ENCODE data around the gene VHLL. TPM values are rescaled to one million over a fixed set of nuclear protein-coding genes. Genes with fewer than 3 reads are reported as not detected.
"Not testable (repeated sequence)": the region's sequence is repeated elsewhere in the genome, so short reads cannot be mapped to it uniquely, and the experiment has no call there.

Gene VHLL
- total RNA-seq (2014; rRNA removed; shearing (Covaris generic); ENCODE audit: low replicate concordance): not detected in 2 replicates

GRCh38 chr1:156298852-156299357 is at the start of gene VHLL:
VHLL (minus strand) TSS chr1:156299307; CDS start chr1:156299189, 118 bp downstream.
- Histone ChIP-seq H3K27me3 (no peaks in the 10 kb centered on the region), H3K9me3 (no peaks in the 10 kb centered on the region), H3K4me3 (no peak within 1 kb of the TSS), H3K36me3 (peaks cover 10% of the 10 kb centered on the region)
- DNase-seq: no peak

DNA sequence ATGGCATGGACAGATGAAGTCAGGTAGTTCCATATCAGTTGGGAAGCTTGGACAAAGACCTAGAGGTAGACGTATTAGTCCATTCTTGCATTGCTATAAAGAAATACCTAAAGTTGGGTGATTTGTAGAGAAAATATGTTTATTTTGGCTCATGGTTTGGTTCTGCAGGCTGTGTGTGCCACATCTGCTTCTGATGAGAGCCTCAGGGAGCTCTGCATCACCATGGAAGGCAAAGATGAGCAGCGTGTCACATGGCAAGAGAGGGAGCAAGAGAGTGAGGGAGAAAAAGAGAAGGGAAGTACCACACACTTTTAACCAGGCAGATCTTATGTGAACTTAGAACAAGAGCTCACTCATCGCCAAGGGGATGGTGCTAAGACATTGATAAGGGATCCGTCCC is 48.2 kb upstream of the VHLL start:
- no peak for DNase-seq

DNA sequence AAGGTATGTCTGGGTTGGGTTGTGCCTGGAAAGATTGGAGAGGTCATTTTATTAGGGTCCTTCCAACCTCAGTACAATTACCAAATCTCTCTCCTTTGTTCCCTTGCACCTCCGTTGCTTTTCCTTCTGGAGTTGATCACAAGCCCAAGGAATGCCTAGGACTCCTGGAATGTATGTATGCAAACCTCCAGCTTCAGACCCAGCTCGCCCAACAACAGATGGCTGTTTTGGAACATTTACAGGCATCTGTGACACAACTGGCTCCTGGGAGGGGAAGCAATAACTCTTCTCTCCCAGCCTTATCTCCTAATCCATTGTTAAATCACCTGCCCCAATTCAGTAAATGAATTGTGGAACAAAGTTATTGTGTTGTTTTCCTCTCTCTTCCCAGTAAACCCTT is 47.5 kb upstream of the VHLL start:
- Histone ChIP-seq H3K36me3 (no peaks in the 10 kb centered on the region), H3K4me3 (no peak overlapping the region), H3K27me3 (no peaks in the 10 kb centered on the region; the same call in none of the 2 replicates), H3K9me3 (no peaks in the 10 kb centered on the region)
- no peak for DNase-seq

More for the DNA sequence above, 48.2 kb upstream of the VHLL start:
- no peak overlapping the region for H3K4me3 ChIP-seq
- no peaks in the 10 kb centered on the region for H3K36me3 ChIP-seq
- H3K9me3 ChIP-seq: no peaks in the 10 kb centered on the region
- no peaks in the 10 kb centered on the region; the same call in none of the 2 replicates for H3K27me3 ChIP-seq

DNA sequence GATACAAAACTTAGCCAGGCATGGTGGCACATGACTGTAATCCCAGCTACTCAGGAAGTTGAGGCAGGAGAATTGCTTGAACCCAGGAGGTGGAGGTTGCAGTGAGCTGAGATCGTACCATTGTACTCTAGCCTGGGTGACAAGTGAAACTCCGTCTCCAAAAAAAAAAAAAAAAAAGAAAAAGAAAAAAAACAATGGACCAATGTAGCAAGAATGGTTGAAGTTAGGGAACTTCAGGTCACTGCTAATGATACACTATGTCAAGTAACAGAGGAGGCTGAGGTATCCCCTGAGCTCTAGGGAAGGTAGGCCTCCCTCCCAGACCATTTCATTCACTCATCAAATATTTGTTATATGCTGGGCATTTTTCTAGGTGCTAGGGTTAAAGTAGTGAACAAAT is 46.9 kb upstream of the VHLL start:
- not testable (repeated sequence) for H3K4me3 ChIP-seq, DNase-seq, H3K9me3 ChIP-seq, H3K36me3 ChIP-seq, H3K27me3 ChIP-seq

- H3K27me3 ChIP-seq: no peaks in the 10 kb centered on the region; the same call in none of the 2 replicates
- H3K9me3 ChIP-seq: no peaks in the 10 kb centered on the region
- H3K4me3 ChIP-seq: no peak overlapping the region
- no peaks in the 10 kb centered on the region for H3K36me3 ChIP-seq
- DNase-seq: no peak
Measured at GRCh38 chr1:156344409-156344808, 45.3 kb upstream of the VHLL start.

GRCh38 chr1:156342166-156342955 is 43.3 kb upstream of the VHLL start:
- Histone ChIP-seq H3K4me3 (no peak overlapping the region), H3K36me3 (no peaks in the 10 kb centered on the region; the same call in 1 of the 2 replicates), H3K9me3 (no peaks in the 10 kb centered on the region), H3K27me3 (no peaks in the 10 kb centered on the region; the same call in 1 of the 2 replicates)
- DNase-seq: no peak

GRCh38 chr1:156338180-156338976 is 39.3 kb upstream of the VHLL start, which contains the start of the genes CCT3 and TSACC:
CCT3 (minus strand) TSS chr1:156338292; CDS start chr1:156338184, 108 bp downstream.
TSACC (plus strand) TSS chr1:156338526; CDS start chr1:156339758, 1,232 bp downstream.
- Histone ChIP-seq H3K9me3 (no peaks in the 10 kb centered on the region), H3K4me3 (peak within 1 kb of the TSS; percentile 80), H3K36me3 (peaks cover 37% of the 10 kb centered on the region), H3K27me3 (no peaks in the 10 kb centered on the region)
- DNase-seq: peak; percentile 100

- no peaks in the 10 kb centered on the region for H3K27me3 ChIP-seq
- DNase-seq: no peak
- peaks cover 42% of the 10 kb centered on the region for H3K36me3 ChIP-seq
- H3K4me3 ChIP-seq: peak overlapping the region; percentile 80
- no peaks in the 10 kb centered on the region for H3K9me3 ChIP-seq
Measured at GRCh38 chr1:156337888-156338179, 38.7 kb upstream of the VHLL start.

DNA sequence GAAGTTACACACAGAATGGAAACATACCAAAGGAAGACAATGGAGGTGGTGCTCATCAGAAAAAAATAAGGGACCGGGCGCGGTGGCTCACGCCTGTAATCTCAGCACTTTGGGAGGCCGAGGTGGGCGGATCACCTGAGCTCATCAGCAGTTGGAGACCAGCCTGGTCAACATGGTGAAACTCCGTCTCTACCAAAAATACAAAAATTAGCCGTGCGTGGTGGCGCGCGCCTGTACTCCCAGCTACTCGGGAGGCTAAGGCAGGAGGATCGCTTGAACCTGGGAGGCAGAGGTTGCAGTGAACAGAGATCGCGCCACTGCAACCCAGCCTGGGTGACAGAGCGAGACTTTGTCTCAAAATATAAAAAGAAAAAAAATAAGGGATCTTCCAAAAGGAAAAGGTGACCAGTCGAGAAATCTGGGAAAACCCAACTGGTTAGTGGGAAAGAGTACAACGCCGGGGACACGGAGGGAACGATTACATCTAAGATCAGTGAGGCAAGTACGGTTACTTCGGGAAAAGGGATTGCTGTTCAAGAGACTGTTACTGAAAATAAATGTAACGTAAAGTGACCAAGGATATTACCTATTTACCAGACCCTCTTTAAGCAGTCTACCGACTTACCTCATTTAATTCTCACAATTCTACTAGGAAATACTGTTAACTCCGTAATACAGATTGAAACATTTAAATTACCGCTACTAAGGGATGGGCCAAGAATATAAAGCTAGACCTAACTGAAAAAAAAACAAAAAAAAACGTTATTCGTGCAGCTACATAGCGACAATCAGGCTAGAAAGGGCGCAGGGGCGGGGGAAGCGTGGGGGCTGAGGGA is 38.2 kb upstream of the VHLL start:
- Histone ChIP-seq H3K9me3 (no peaks in the 10 kb centered on the region), H3K4me3 (peak overlapping the region; percentile 80), H3K36me3 (peaks cover 48% of the 10 kb centered on the region), H3K27me3 (no peaks in the 10 kb centered on the region)
- peak; percentile 16 for DNase-seq

DNA sequence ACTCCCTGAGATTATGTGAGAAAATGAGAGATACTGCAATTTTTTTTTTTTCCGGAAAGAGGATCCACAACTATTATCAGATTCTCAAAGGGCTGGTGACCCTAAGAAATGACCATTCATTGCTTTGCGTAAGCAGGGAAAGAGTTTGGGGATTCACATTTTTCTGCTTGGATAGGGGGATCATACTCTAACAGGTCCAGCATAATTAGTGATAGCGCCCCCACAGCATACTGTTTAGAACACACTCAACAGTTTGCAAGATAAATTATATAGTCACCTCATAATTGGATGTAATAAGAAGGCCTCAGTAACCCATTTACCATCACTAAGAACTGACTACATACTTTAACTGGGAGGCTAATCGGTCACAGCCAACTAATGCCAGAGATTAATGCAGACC is 37.1 kb upstream of the VHLL start:
- H3K4me3 ChIP-seq: peak overlapping the region; percentile 80
- H3K36me3 ChIP-seq: peaks cover 58% of the 10 kb centered on the region
- no peaks in the 10 kb centered on the region for H3K9me3 ChIP-seq
- no peaks in the 10 kb centered on the region for H3K27me3 ChIP-seq
- DNase-seq: no peak

- DNase-seq: peak; percentile 33
- peaks cover 86% of the 10 kb centered on the region for H3K36me3 ChIP-seq
- not testable (repeated sequence) for H3K4me3 ChIP-seq, H3K9me3 ChIP-seq, H3K27me3 ChIP-seq
Measured at GRCh38 chr1:156323179-156323578, 24.1 kb upstream of the VHLL start.

DNA sequence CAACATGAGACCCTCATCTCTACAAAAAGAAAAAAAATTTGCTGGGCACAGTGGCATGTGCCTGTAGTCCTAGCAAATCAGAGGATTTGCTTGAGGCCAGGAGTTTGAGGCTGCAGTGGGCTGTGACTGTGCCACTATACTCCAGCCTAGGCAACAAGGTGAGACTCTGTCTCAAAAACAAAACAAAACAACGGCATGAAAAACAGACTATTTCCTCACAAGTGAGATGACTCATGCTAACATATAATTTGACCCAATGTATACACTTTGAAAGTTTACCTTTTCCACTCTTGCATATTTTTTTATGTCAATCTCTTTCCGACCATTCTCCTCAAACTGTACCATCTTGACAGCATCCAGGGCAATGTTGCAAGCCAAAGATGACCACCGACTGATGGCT is 21.5 kb upstream of the VHLL start:
- no peak for DNase-seq
- H3K36me3 ChIP-seq: peaks cover 95% of the 10 kb centered on the region
- H3K4me3 ChIP-seq: no peak overlapping the region
- no peaks in the 10 kb centered on the region for H3K27me3 ChIP-seq
- no peaks in the 10 kb centered on the region for H3K9me3 ChIP-seq

GRCh38 chr1:156319664-156320063 is 20.6 kb upstream of the VHLL start:
- Histone ChIP-seq H3K4me3 (no peak overlapping the region), H3K36me3 (peaks cover 97% of the 10 kb centered on the region), H3K27me3 (no peaks in the 10 kb centered on the region), H3K9me3 (no peaks in the 10 kb centered on the region)
- no peak for DNase-seq

- H3K9me3 ChIP-seq: no peaks in the 10 kb centered on the region
- no peak for DNase-seq
- H3K36me3 ChIP-seq: peaks cover 97% of the 10 kb centered on the region
- H3K27me3 ChIP-seq: no peaks in the 10 kb centered on the region
- H3K4me3 ChIP-seq: no peak overlapping the region
Measured at GRCh38 chr1:156316909-156317308, 17.8 kb upstream of the VHLL start.

- peaks cover 96% of the 10 kb centered on the region for H3K36me3 ChIP-seq
- H3K4me3 ChIP-seq: no peak overlapping the region
- no peaks in the 10 kb centered on the region for H3K9me3 ChIP-seq
- no peaks in the 10 kb centered on the region for H3K27me3 ChIP-seq
- peak; percentile 90 for DNase-seq
Measured at GRCh38 chr1:156310962-156311361, 11.9 kb upstream of the VHLL start.

DNA sequence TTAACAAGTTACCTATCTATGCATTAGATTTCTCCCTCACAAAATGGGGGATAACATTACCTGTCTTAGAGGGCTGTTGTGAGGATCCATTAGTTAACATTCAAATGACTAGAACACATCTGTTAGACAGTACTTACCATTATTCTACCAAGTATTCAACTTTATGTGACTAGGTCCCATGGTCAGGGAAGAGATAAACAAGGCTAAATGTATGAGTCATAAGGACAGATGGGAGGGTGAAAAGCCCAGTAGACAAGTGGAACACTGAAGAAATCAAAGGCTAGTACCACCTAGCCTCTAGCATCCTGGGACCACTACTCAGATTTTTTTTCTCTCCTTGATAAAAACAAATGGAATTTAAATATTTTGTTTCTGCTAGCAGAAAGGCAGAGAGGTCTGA is 9.0 kb upstream of the VHLL start:
- Histone ChIP-seq H3K9me3 (no peaks in the 10 kb centered on the region), H3K36me3 (peaks cover 89% of the 10 kb centered on the region), H3K27me3 (no peaks in the 10 kb centered on the region), H3K4me3 (no peak overlapping the region)
- no peak for DNase-seq
